Stimulated activated CD8-positive, alpha-beta memory T cell treated with anti-CD3 and anti-CD28 coated beads, Interleukin-7, amount 100 ng/mL, for 24 hours (primary cell): ENCODE data around the gene NTM.

ENCODE experiments used
- DNase-seq: peaks from one replicate; pipeline ENCODE4 v3.0.0-alpha.2; 2020; ENCODE audit warnings: low read depth

Gene NTM

GRCh38 chr11:131644204-131644795, 273.9 kb downstream of the NTM start:
- no peak for DNase-seq

GRCh38 chr11:131645237-131645636, 274.8 kb downstream of the NTM start:
- no peak for DNase-seq

- DNase-seq: no peak
Observed at GRCh38 chr11:131649856-131650255, 279.4 kb downstream of the NTM start.

GRCh38 chr11:131652231-131652630, 281.8 kb downstream of the NTM start:
- DNase-seq: no peak

- no peak for DNase-seq
Observed at GRCh38 chr11:131653260-131653659, 282.8 kb downstream of the NTM start.

- no peak for DNase-seq
Observed at GRCh38 chr11:131654849-131655248, 284.4 kb downstream of the NTM start.

GRCh38 chr11:131656179-131656838, 285.9 kb downstream of the NTM start:
- no peak for DNase-seq

GRCh38 chr11:131656839-131657211, 286.4 kb downstream of the NTM start:
- DNase-seq: no peak

- DNase-seq: no peak
Observed at GRCh38 chr11:131658414-131658813, 288.0 kb downstream of the NTM start.

- no peak for DNase-seq
Observed at GRCh38 chr11:131658952-131659351, 288.5 kb downstream of the NTM start.

GRCh38 chr11:131659931-131660330, 289.5 kb downstream of the NTM start:
- DNase-seq: no peak

GRCh38 chr11:131661132-131661531, 290.7 kb downstream of the NTM start:
- no peak for DNase-seq

- no peak for DNase-seq
Observed at GRCh38 chr11:131662317-131662972, 292.0 kb downstream of the NTM start.

- DNase-seq: no peak
Observed at GRCh38 chr11:131662993-131663392, 292.6 kb downstream of the NTM start.

- no peak for DNase-seq
Observed at GRCh38 chr11:131663405-131664200, 293.2 kb downstream of the NTM start.

GRCh38 chr11:131664293-131664692, 293.9 kb downstream of the NTM start:
- DNase-seq: no peak

GRCh38 chr11:131664816-131665215, 294.4 kb downstream of the NTM start:
- DNase-seq: no peak

GRCh38 chr11:131665344-131665968, 295.0 kb downstream of the NTM start:
- DNase-seq: no peak

- no peak for DNase-seq
Observed at GRCh38 chr11:131666006-131666405, 295.6 kb downstream of the NTM start.

- DNase-seq: no peak
Observed at GRCh38 chr11:131666617-131667016, 296.2 kb downstream of the NTM start.

GRCh38 chr11:131667566-131667965, 297.2 kb downstream of the NTM start:
- no peak for DNase-seq
